HFFc6 (cell line): ENCODE data around the gene MRPS14. TPM values are rescaled to one million over a fixed set of nuclear protein-coding genes. Genes with fewer than 3 reads are reported as not detected.

Experiments
- DNase-seq: peaks from one replicate; pipeline ENCODE4 v3.0.0-alpha.2; 2018
- H3K27ac Mint-ChIP-seq: 2 replicates; pipeline ENCODE4 v1.8.0; 2020; ENCODE audit warnings: mild to moderate bottlenecking, mixed read lengths
- H3K27me3 Mint-ChIP-seq: 2 replicates; pipeline ENCODE4 v1.8.0; 2021; ENCODE audit warnings: mild to moderate bottlenecking, moderate library complexity, mixed read lengths; ENCODE audit not compliant: insufficient read depth
- H3K36me3 Mint-ChIP-seq: 2 replicates; pipeline ENCODE4 v1.8.0; 2021; ENCODE audit warnings: low read depth, mixed read lengths
- H3K4me1 Mint-ChIP-seq: 2 replicates; pipeline ENCODE4 v1.8.0; 2020; ENCODE audit warnings: low read depth, mixed read lengths
- H3K4me3 Mint-ChIP-seq: 2 replicates; pipeline ENCODE4 v1.8.0; 2020; ENCODE audit warnings: mild to moderate bottlenecking, moderate library complexity, mixed read lengths
- H3K9me3 Mint-ChIP-seq: 2 replicates; pipeline ENCODE4 v1.8.0; 2020; ENCODE audit warnings: mild to moderate bottlenecking, mixed read lengths
- CTCF ChIP-seq: fragments of 200-600 bp; sonication (generic); IDR thresholded peaks from 2 replicates; pipeline ENCODE4 v1.5.0; 2021; ENCODE audit warnings: antibody characterized with exemption, mild to moderate bottlenecking
- total RNA-seq, 6 experiments: library from RNA; stranded (reverse); fragmentation: NEBNext Ultra II Directional; extraction: Animal tissue kit (Norgen Biotek cat#: 25700); gene quantifications; 2 replicates in 1 of 6; 3 replicates in 5 of 6; pipeline ENCODE4 v1.2.3, GENCODE V29; 2021

MRPS14 gene
- total RNA-seq, 6 experiments from 2014 or later = 30.1 to 43.4 (median 36.6) TPM

- Mint-ChIP-seq H3K4me1 (peaks cover 26% of the 10 kb centered on the region), H3K36me3 (no peaks in the 10 kb centered on the region; the same call in 1 of the 2 replicates), H3K9me3 (no peaks in the 10 kb centered on the region), H3K27me3 (peaks cover 1% of the 10 kb centered on the region; the same call in 1 of the 2 replicates), H3K4me3 (no peak overlapping the region), H3K27ac (no peak overlapping the region)
- TF ChIP-seq CTCF = no peak
- no peak for DNase-seq
Observed at GRCh38 chr1:174971902-174972301, 51.3 kb downstream of the MRPS14 start.

GRCh38 chr1:174971466-174971865 lies 51.8 kb downstream of the MRPS14 start:
- Mint-ChIP-seq H3K9me3 (no peaks in the 10 kb centered on the region), H3K4me3 (no peak overlapping the region), H3K27me3 (peaks cover 1% of the 10 kb centered on the region; the same call in 1 of the 2 replicates), H3K36me3 (no peaks in the 10 kb centered on the region; the same call in 1 of the 2 replicates), H3K4me1 (peaks cover 21% of the 10 kb centered on the region), H3K27ac (no peak overlapping the region)
- TF ChIP-seq CTCF = no peak
- DNase-seq = no peak

GRCh38 chr1:174969977-174970376 lies 53.2 kb downstream of the MRPS14 start:
- DNase-seq = no peak
- Mint-ChIP-seq H3K27ac (no peak overlapping the region), H3K27me3 (peaks cover 1% of the 10 kb centered on the region; the same call in 1 of the 2 replicates), H3K4me1 (peaks cover 20% of the 10 kb centered on the region), H3K9me3 (no peaks in the 10 kb centered on the region), H3K36me3 (no peaks in the 10 kb centered on the region), H3K4me3 (no peak overlapping the region)
- no peak for TF ChIP-seq CTCF

GRCh38 chr1:174968750-174969244 lies 54.4 kb downstream of the MRPS14 start:
- no peaks in the 10 kb centered on the region for H3K9me3 Mint-ChIP-seq
- peak; percentile 38 for DNase-seq
- no peaks in the 10 kb centered on the region for H3K36me3 Mint-ChIP-seq
- TF ChIP-seq CTCF = no peak
- peaks cover 20% of the 10 kb centered on the region for H3K4me1 Mint-ChIP-seq
- no peak overlapping the region for H3K4me3 Mint-ChIP-seq
- H3K27me3 Mint-ChIP-seq = no peaks in the 10 kb centered on the region
- no peak overlapping the region for H3K27ac Mint-ChIP-seq

- Mint-ChIP-seq H3K36me3 (no peaks in the 10 kb centered on the region), H3K4me1 (peaks cover 20% of the 10 kb centered on the region), H3K9me3 (no peaks in the 10 kb centered on the region), H3K4me3 (no peak overlapping the region), H3K27ac (no peak overlapping the region), H3K27me3 (no peaks in the 10 kb centered on the region)
- DNase-seq = no peak
- TF ChIP-seq CTCF = no peak
Observed at GRCh38 chr1:174967845-174968705, 55.1 kb downstream of the MRPS14 start.
